HG02852 (cell line): Measurements from ENCODE around the gene OAT.
"Not testable (repeated sequence)": the region's sequence is repeated elsewhere in the genome, so short reads cannot be mapped to it uniquely, and the experiment has no call there.

Source experiments
- ATAC-seq: cut with Tn5 transposase; IDR thresholded peaks from one replicate; pipeline ENCODE4 v1.9.1; 2021; ENCODE audit warnings: mild to moderate bottlenecking, moderate library complexity; ENCODE audit not compliant: unreplicated experiment

OAT gene

DNA sequence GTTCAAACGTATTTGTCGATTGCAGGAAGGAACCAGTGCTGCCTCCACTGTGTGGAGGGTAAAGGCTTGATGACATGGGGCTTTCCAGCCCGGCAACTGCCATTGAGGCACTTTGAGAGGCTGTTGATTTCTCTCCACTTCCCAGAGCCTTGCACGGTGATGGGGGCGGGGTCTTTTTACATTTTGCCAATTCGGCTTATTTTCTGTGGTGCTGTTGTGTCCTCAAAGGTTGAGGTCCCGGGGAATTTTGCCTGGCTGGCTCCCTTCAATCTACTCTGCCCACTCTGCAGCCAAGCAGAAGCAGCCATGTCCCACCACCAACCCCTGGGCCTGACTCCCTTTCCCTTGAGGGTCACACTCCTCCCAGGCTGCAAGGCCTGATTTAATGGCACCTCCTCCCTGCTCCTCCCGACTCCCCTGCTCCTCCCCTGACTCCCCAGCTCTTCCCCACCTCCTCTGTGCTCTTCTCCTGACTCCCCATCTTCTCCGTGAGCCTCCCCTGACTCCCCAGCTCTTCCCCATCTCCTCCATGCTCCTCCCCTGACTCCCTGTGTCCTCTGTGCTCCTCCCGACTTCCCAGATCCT, 39.0 kb downstream of the OAT start:
- ATAC-seq = no peak

DNA sequence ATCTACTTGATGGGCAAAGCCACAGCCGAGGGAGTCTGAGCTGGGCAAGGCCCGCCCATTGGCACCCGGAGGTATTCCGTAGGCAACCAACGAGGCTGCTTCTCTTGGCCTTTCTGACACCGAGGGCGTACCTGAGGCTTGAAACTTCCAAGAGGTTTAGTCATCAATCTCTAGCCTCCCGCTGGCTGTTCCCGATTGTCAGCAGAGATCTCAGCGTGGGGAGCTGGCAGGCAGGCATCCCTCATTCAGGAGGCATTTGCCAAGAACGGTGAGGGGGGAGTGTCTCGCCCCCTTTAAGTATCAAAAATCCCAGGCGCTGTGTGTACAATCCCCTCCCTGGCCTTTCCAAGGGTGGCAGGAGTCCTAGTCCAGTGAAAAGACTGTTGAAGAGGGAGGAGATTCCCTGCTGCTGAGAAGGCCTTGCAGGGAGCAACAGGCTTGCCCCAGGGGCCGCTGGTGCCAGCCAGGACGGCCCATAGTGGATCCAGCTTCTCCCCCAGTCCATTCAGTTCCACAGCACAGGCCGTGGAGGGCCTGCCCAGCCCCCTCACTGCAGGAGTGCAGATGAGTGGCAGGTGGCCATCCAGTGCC, 39.7 kb downstream of the OAT start:
- no peak for ATAC-seq

DNA sequence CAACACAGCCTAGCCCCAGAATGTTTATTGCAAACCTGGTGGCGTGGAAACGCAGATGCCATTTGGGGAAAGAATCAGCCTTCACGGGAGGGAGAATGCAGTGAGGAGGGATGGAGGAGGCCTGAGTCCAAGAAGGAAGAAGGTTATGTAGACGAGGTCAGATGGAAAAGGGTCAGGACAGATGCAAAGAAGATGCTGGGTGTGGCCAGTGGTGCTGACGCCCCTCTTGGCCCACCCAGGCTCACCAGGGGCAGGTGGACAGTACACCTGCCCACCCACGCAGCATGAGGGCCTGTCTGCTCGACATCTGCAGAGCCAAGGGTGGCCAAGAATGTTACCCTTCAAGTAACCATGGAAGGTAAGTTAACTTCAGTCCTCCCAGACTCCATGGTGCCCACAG, 40.5 kb downstream of the OAT start:
- ATAC-seq = no peak

- ATAC-seq = no peak
Measured at GRCh38 chr10:124377101-124377500, 41.6 kb downstream of the OAT start.

GRCh38 chr10:124376411-124376810, 42.3 kb downstream of the OAT start:
- ATAC-seq = no peak

DNA sequence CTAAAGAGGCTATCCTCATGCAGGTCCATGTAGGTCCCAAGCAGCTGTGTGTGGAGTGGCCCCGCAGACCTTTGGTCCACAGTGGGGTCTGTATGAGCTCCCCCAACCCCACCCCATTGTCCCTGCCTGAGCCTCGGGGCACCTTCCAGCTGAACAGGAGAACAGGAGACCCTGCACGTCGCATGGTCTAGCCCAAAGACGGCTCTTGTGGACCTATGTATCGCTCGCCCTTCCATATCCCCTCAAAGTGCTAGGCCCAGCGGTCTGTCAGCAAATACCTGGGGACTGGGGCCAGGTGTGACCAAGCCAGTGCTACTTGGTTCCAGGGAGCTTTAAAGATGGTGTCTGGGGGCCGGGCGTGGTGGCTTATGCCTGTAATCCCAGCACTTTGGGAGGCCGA, 43.0 kb downstream of the OAT start:
- ATAC-seq = no peak

GRCh38 chr10:124375353-124375614, 43.4 kb downstream of the OAT start:
- no peak for ATAC-seq

- no peak for ATAC-seq
Measured at GRCh38 chr10:124374535-124375352, 44.0 kb downstream of the OAT start.

DNA sequence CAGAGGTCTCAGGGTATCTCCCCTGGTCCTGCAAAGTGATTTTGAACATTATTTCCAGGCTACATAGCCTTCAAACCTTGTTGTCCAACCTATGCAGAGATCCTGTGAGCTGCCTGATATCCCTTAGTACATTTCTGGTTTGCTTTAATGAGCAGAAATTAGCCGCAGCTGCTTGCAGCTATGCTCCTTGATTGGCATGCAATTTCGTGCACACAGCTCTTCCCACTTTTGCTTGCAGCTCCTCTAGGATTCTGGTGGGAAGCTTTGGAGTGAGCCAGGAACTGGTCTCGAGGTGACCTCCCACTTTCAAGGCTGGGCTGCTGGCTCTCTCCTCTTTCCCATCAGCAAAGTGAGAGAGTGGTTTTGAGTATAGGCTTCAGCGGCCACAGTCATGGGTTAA, 45.8 kb downstream of the OAT start:
- no peak for ATAC-seq

DNA sequence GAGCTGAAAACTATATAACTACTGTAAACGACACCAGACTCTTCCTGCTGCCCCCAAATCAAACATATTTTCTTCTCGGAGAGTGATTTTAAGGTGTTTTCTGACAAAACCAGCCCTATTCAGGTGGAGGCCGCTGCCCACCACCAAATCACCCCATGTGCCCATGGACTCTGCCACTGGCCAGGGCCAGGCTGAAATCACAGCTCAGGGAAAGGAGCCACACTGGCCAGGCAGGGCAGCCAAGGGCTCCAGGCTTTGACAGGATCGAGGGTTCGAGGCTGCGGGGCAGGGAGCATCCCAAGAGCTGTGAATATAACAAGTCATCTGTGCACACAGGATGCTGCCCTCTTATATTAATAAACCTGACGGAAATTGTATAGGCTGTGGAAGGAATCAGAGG, 48.3 kb downstream of the OAT start:
- ATAC-seq = no peak

DNA sequence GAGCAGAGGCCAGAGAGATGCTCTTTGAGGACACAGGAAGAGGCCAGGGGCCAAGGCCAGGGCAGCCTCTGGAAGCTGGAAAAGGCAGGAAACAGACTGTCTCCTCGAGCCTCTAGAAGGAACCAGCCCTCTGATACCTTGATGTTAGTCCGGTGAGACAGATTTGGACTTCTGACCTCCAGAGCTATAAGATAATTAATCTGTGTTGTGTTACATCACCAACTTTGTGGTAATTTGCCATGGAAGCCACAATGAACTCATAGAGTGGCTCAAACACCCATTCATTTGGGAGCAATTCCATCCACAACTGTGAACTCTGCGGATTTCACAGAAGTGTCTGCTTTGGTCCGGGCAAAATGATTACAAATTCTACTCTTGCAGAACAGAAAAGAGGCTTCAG, 48.7 kb downstream of the OAT start:
- ATAC-seq = no peak

DNA sequence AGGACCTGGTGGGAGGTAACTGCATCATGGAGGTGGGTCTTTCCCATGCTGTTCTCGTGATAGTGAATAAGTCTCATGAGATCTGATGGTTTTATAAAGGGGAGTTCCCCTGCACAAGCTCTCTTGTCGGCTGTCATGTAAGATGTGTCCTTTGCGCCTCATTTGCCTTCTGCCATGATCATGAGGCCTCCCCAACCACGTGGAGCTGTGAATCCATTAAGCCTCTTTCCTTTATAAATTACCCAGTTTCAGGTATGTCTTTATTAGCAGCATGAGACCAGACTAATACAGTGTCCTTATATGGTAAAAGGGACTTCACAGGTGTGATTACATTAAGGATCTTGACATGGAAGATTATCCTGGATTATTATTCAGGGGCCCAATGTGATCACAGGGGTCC, 49.2 kb downstream of the OAT start:
- not testable (repeated sequence) for ATAC-seq

DNA sequence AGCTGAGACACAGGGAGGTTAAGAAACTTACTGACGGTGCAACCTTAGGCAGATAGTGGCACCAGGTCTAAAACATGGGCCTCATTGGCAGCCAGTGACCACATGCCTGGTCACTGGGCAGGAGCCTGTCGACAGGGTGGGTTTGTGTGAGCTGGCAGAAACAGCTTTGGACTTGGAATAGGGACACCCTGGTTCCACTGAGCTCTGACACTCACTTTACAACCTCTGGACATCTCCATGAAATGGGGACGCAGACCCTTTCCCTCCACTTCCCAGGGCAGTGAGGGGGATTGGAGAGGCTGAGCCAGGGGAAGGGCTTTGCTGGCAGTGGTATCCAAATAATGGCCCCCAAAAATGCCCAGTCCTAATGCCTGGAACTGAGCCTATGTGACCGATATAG, 49.7 kb downstream of the OAT start:
- ATAC-seq = no peak

- no peak for ATAC-seq
Measured at GRCh38 chr10:124367936-124368335, 50.8 kb downstream of the OAT start.

- ATAC-seq = no peak
Measured at GRCh38 chr10:124367414-124367813, 51.3 kb downstream of the OAT start.

DNA sequence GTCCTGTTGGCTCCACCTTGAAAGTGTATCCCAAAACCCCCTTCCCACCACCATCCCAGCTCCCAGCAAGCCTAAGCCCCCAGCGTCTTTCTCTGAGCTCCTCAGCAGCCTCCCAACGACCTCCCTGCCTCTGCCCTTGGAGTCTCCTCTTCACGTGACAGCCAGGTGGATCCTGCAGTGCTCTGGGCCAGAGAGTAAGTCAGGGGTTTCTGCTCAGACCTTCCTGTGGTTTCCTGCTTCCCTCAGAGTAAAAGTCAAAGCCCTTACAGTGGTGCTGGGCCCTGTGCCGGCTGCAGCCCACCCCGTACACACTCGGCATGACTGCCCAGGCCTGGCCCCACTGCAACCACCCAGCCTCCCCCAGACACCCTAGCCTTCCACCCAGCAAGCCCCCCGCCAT, 51.9 kb downstream of the OAT start:
- no peak for ATAC-seq

DNA sequence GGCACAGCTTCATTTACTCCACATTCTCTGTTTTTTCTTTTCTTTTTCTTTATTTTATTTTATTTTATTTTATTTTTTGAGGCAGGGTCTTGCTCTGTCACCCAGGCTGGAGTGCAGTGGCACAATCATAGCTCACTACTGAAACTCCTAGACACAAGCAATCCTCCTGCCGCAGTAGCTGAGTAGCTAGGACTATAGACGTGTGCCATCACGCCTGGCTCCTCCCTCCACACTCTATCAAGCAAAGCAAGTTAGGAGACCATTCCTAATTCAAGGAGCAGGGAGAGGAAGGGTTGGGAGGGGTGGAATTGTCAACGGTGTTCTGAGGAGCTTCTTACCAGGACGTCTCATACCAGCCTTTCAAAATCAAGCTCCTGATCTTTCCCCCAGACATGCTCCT, 52.4 kb downstream of the OAT start:
- no peak for ATAC-seq

DNA sequence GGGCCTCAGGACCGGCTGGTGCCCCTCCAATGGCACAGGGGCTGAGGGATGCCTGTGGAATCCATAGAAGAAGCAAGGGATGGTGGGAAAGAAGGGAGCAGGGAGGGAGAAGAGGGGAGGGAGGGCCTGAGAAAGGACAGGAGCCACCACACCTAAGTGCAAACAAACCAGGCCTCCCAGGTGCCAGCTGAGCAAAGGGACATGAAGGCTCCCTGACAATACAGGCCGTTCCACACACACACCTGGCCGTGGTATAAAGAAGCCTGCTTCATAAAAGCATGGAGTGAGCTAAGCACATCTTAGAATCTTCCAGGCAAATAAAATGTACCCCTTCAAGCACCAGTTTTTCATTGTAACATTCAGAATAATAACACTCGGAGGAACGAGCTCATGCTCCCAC, 54.0 kb downstream of the OAT start:
- no peak for ATAC-seq

DNA sequence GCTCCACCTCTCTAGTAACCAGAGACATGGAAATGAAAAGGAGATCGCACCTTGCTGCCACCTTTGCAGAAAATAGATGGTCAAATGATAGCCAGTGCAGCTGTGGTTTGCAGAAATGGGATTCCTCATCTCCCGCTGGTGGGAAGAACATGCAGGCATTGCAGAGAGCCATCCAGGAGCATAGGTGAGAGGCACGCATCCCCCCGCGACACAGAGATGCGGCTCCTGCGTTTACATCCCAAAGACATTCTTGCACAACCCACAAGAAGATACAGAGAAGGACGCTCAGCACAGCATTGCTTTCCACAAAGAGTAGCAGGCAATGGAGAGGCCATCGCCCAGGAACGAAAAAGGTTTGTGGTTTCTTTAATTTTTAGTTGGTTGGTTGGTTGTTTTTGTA, 56.2 kb downstream of the OAT start:
- ATAC-seq = no peak

- no peak for ATAC-seq
Measured at GRCh38 chr10:124359336-124359832, 59.3 kb downstream of the OAT start.

DNA sequence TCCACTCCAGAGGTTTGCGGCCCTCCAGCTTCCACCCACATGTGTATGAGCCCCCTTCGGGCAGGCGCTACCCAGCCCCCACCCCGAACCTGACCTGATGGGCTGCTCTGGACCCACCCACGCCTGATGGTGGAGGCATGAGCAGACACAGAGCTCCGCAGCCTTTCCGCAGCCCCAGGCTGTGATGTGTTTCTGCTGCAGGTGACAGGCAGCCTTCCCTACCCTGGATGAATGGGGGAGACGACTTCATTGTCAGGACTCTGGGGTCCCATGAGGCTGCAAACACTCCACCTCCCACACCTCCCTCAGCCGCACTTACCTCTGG, 61.2 kb downstream of the OAT start:
- ATAC-seq = no peak

DNA sequence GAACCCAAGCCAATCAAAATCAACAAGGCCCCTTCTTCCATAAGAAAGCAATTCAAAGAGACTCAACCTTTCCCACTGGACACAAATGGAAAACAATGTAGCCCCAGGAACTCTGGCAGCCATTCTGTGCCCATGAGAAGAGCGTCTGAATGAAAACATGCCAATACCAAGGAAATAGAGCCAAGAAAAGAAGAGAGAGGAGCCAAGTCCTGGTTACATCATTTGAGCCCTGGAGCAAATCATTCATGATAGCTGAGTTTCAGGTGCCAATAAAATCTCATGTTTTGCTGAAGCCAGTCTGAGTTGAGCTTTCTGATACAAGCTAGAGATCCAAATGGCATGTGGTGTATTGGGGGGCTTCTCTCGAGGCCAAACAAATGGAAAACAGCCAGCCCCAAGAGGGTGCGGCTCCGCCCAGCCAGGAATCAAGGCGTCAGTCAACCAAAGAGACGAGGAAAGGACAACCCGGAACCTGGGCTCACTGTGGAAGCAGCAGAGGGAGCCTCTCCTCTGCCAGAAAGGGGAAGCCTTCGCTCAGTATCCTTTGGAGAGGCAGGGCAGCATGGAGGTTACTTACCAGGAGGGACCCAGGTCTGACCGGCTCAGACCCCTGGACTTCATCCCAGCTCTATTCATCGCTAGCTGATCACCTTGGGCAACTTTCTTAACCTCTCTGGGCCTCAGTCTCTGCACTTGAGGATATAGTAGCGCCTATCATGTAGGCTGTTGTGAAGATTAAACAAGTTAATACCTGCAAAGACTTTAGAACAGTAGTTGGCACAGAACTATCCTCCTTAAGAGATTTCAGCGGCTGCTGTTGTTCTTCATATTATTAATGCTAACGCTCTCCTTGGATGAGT, 61.8 kb downstream of the OAT start:
- no peak for ATAC-seq
